Peyer's patch (tissue), 4 donors: ENCODE results near the gene ZMIZ1. TPM values are rescaled to one million over a fixed set of nuclear protein-coding genes. Genes with fewer than 3 reads are reported as not detected.

ENCODE experiments used
- DNase-seq, 3 donors: peaks; one replicate each; pipeline ENCODE4 v3.0.0-alpha.2; 2017 to 2019
- H3K27ac ChIP-seq, 4 donors: fragments of 200-600 bp; sonication (generic); one replicate each; pipeline ENCODE4 v1.5.1; 2016 to 2019
- H3K27me3 ChIP-seq, 2 donors: fragments of 200-600 bp; sonication (generic); one replicate each; pipeline ENCODE4 v1.5.1; 2019
- H3K36me3 ChIP-seq, 3 donors: fragments of 200-600 bp; sonication (generic); one replicate each; pipeline ENCODE4 v1.5.1; 2016 to 2019
- H3K4me1 ChIP-seq, 4 donors: fragments of 200-600 bp; sonication (generic); one replicate each; pipeline ENCODE4 v1.5.1; 2016 to 2019
- H3K4me3 ChIP-seq, 4 donors: fragments of 200-600 bp; sonication (generic); 1 replicate in 3 of 4; 2 replicates in 1 of 4; pipeline ENCODE4 v1.5.1; 2016 to 2019; ENCODE audit warnings: mild to moderate bottlenecking in 1 of 4
- H3K9me3 ChIP-seq, 4 donors: fragments of 200-600 bp; sonication (generic); one replicate each; pipeline ENCODE4 v1.5.1; 2016 to 2019; ENCODE audit warnings: mild to moderate bottlenecking in 1 of 4
- CTCF ChIP-seq, 6 experiments: fragments of 450-650 bp in 4 of 6; fragments of 200-600 bp in 2 of 6; sonication (generic) in 1 of 6; IDR thresholded peaks; one replicate each; pipeline ENCODE4 v1.5.1; 2017 to 2019; ENCODE audit warnings: antibody characterized with exemption in 6 of 6, mild to moderate bottlenecking in 3 of 6, moderate library complexity in 1 of 6
- POLR2A ChIP-seq, 2 donors: fragments of 450-650 bp; IDR thresholded peaks; one replicate each; pipeline ENCODE4 v1.5.1; 2017; ENCODE audit warnings: antibody characterized with exemption in 2 of 2, mild to moderate bottlenecking in 2 of 2, moderate library complexity in 2 of 2
- total RNA-seq, 4 donors: library from RNA; depleted of rRNA; stranded (reverse); fragments of >200 nt; gene quantifications; one replicate each; pipeline ENCODE4 v1.1.0, GENCODE V29; 2016

ZMIZ1 gene
- total RNA-seq, 4 donors from 2014 or later = 40.4 to 86.7 (median 73.2) TPM

- no peak for TF ChIP-seq POLR2A (IDR thresholded peaks at IDR 0.05)
- TF ChIP-seq CTCF (IDR thresholded peaks at IDR 0.05) = no peak
- Histone ChIP-seq H3K27me3 (no peaks in the 10 kb centered on the region), H3K4me3 (no peak overlapping the region), H3K9me3 (no peaks in the 10 kb centered on the region), H3K4me1 (peaks cover 0 to 54% (median 7%) of the 10 kb centered on the region in 4 donors), H3K36me3 (no peaks in the 10 kb centered on the region), H3K27ac (no peak overlapping the region)
- peak in 2 of 3 donors; percentile 36 to 43 for DNase-seq
Measured at GRCh38 chr10:79055892-79056291, 12.9 kb upstream of the ZMIZ1 start.

- H3K36me3 ChIP-seq = no peaks in the 10 kb centered on the region
- peak in 2 of 3 donors; percentile 25 to 43 for DNase-seq
- no peaks in the 10 kb centered on the region for H3K9me3 ChIP-seq
- H3K27ac ChIP-seq = no peak overlapping the region
- peaks cover 0 to 54% (median 7%) of the 10 kb centered on the region in 4 donors for H3K4me1 ChIP-seq
- TF ChIP-seq POLR2A (IDR thresholded peaks at IDR 0.05) = no peak
- no peak for TF ChIP-seq CTCF (IDR thresholded peaks at IDR 0.05)
- no peak overlapping the region for H3K4me3 ChIP-seq
- no peaks in the 10 kb centered on the region for H3K27me3 ChIP-seq
Measured at GRCh38 chr10:79056361-79056735, 12.4 kb upstream of the ZMIZ1 start.

- TF ChIP-seq CTCF (IDR thresholded peaks at IDR 0.05) (no peak), POLR2A (IDR thresholded peaks at IDR 0.05) (no peak)
- Histone ChIP-seq H3K27me3 (no peaks in the 10 kb centered on the region), H3K4me3 (no peak overlapping the region), H3K9me3 (no peaks in the 10 kb centered on the region), H3K4me1 (peaks cover 0 to 54% (median 7%) of the 10 kb centered on the region in 4 donors), H3K27ac (no peak overlapping the region), H3K36me3 (no peaks in the 10 kb centered on the region)
- DNase-seq = peak in 2 of 3 donors; percentile 33
Measured at GRCh38 chr10:79056736-79057391, 11.9 kb upstream of the ZMIZ1 start.

GRCh38 chr10:79057481-79058275 lies 11.1 kb upstream of the ZMIZ1 start:
- TF ChIP-seq POLR2A (IDR thresholded peaks at IDR 0.05) = no peak
- DNase-seq = peak in 2 of 3 donors; percentile 32 to 37
- Histone ChIP-seq H3K4me3 (no peak overlapping the region), H3K36me3 (no peaks in the 10 kb centered on the region), H3K27me3 (no peaks in the 10 kb centered on the region), H3K27ac (no peak overlapping the region), H3K9me3 (no peaks in the 10 kb centered on the region), H3K4me1 (peaks cover 0 to 54% (median 7%) of the 10 kb centered on the region in 4 donors)

GRCh38 chr10:79058899-79059841 lies 9.6 kb upstream of the ZMIZ1 start:
- Histone ChIP-seq H3K4me1 (peaks cover 0 to 67% (median 7%) of the 10 kb centered on the region in 4 donors), H3K27ac (peak overlapping the region in 2 of 4 donors; percentile 51 to 77), H3K36me3 (no peaks in the 10 kb centered on the region), H3K27me3 (no peaks in the 10 kb centered on the region), H3K9me3 (no peaks in the 10 kb centered on the region), H3K4me3 (no peak overlapping the region)
- peak in 2 of 3 donors; percentile 84 to 85 for DNase-seq
- TF ChIP-seq POLR2A (IDR thresholded peaks at IDR 0.05) (no peak), CTCF (IDR thresholded peaks at IDR 0.05) (no peak)
